Mesendoderm (in vitro differentiated cells): ENCODE data around the gene FYN.

Source experiments
- DNase-seq: peaks from one replicate; pipeline ENCODE4 v3.0.0; 2013
- H2AK5ac ChIP-seq: 2 replicates; pipeline ENCODE4 v1.6.1; 2013; ENCODE audit warnings: low read length, inconsistent platforms
- H2BK120ac ChIP-seq: 2 replicates; pipeline ENCODE4 v1.6.1; 2013; ENCODE audit warnings: low read depth, mild to moderate bottlenecking, low read length, moderate library complexity, mixed read lengths
- H2BK15ac ChIP-seq: replicated peaks from 2 replicates; pipeline ENCODE4 v1.6.1; 2013; ENCODE audit warnings: low read depth, mild to moderate bottlenecking, moderate library complexity
- H2BK5ac ChIP-seq: 2 replicates; pipeline ENCODE4 v1.6.1; 2013; ENCODE audit warnings: low read length, inconsistent platforms
- H3K18ac ChIP-seq: 2 replicates; pipeline ENCODE4 v1.6.1; 2013; ENCODE audit warnings: mild to moderate bottlenecking, low read length, mixed read lengths
- H3K23ac ChIP-seq: one replicate; pipeline ENCODE4 v1.6.1; 2013; ENCODE audit warnings: low read length
- H3K27ac ChIP-seq: 2 replicates; pipeline ENCODE4 v1.5.1; 2013; ENCODE audit warnings: low read depth, mild to moderate bottlenecking, inconsistent platforms, low read length, moderate library complexity
- H3K27me3 ChIP-seq: 2 replicates; pipeline ENCODE4 v1.6.1; 2013; ENCODE audit warnings: low read length, control low read depth, mild to moderate bottlenecking, inconsistent platforms; ENCODE audit not compliant: insufficient read depth, poor library complexity
- H3K36me3 ChIP-seq: 2 replicates; pipeline ENCODE4 v1.6.1; 2013; ENCODE audit warnings: low read length, inconsistent platforms; ENCODE audit not compliant: control insufficient read depth, insufficient read depth
- H3K4ac ChIP-seq: one replicate; pipeline ENCODE4 v1.6.1; 2013; ENCODE audit warnings: low read depth, mild to moderate bottlenecking, low read length, moderate library complexity
- H3K4me1 ChIP-seq: 2 replicates; pipeline ENCODE4 v1.6.1; 2013; ENCODE audit warnings: low read depth, low read length, inconsistent platforms; ENCODE audit not compliant: control insufficient read depth
- H3K4me2 ChIP-seq: 2 replicates; pipeline ENCODE4 v1.6.1; 2013; ENCODE audit warnings: low read length
- H3K4me3 ChIP-seq: 2 replicates; pipeline ENCODE4 v1.5.1; 2013; ENCODE audit warnings: mild to moderate bottlenecking, low read length
- H3K56ac ChIP-seq: one replicate; pipeline ENCODE4 v1.6.1; 2013; ENCODE audit warnings: low read length
- H3K79me1 ChIP-seq: 2 replicates; pipeline ENCODE4 v1.6.1; 2013; ENCODE audit warnings: low read length, inconsistent platforms
- H3K79me2 ChIP-seq: 2 replicates; pipeline ENCODE4 v1.6.1; 2013; ENCODE audit warnings: mild to moderate bottlenecking, low read length; ENCODE audit not compliant: control insufficient read depth, insufficient read depth
- H3K9ac ChIP-seq: 2 replicates; pipeline ENCODE4 v1.6.1; 2013; ENCODE audit warnings: low read length, inconsistent platforms
- H4K5ac ChIP-seq: one replicate; pipeline ENCODE4 v1.6.1; 2013; ENCODE audit warnings: low read length
- H4K8ac ChIP-seq: one replicate; pipeline ENCODE4 v1.6.1; 2013; ENCODE audit warnings: low read depth, mild to moderate bottlenecking, control low read depth, low read length, moderate library complexity
- WGBS: extraction: QIAGEN DNeasy Blood & Tissue Kit; methylation state at CpG from one replicate; pipeline ENCODE4 v1.1.7; 2013; ENCODE audit warnings: low lambda C conversion rate, missing lambda C conversion rate; ENCODE audit not compliant: insufficient coverage; ENCODE audit errors: extremely low coverage; 5-methylcytosine and 5-hydroxymethylcytosine counted together

FYN gene

GRCh38 chr6:111750753-111751673 is 122.2 kb downstream of the FYN start:
- peak; percentile 79 for DNase-seq
- Histone ChIP-seq H3K4ac (no peak overlapping the region), H3K18ac (no peak overlapping the region), H4K8ac (no peak overlapping the region), H2BK15ac (no peak overlapping the region), H2AK5ac (no peak overlapping the region), H3K27ac (no peak overlapping the region), H3K9ac (no peak overlapping the region), H2BK5ac (no peak overlapping the region), H3K27me3 (no peaks in the 10 kb centered on the region), H3K56ac (no peak overlapping the region), H3K23ac (no peak overlapping the region), H4K5ac (no peak overlapping the region), H3K79me2 (no peaks in the 10 kb centered on the region), H3K36me3 (no peaks in the 10 kb centered on the region), H2BK120ac (no peak overlapping the region), H3K79me1 (no peaks in the 10 kb centered on the region), H3K4me1 (no peaks in the 10 kb centered on the region), H3K4me3 (no peak overlapping the region), H3K4me2 (no peak overlapping the region)
- no CpG with 5 or more reads among the region's 6 CpGs for WGBS

- WGBS, result no CpG with 5 or more reads among the region's 7 CpGs
- H3K4me1 ChIP-seq, result no peaks in the 10 kb centered on the region
- H2BK5ac ChIP-seq, result no peak overlapping the region
- no peaks in the 10 kb centered on the region for H3K36me3 ChIP-seq
- no peaks in the 10 kb centered on the region for H3K27me3 ChIP-seq
- H2AK5ac ChIP-seq, result no peak overlapping the region
- no peak for DNase-seq
- no peaks in the 10 kb centered on the region for H3K79me2 ChIP-seq
- no peak overlapping the region for H4K5ac ChIP-seq
- H4K8ac ChIP-seq, result no peak overlapping the region
- H3K18ac ChIP-seq, result no peak overlapping the region
- H3K27ac ChIP-seq, result no peak overlapping the region
- no peak overlapping the region for H3K23ac ChIP-seq
- no peak overlapping the region for H3K4ac ChIP-seq
- no peaks in the 10 kb centered on the region for H3K79me1 ChIP-seq
- no peak overlapping the region for H3K4me2 ChIP-seq
- H3K9ac ChIP-seq, result no peak overlapping the region
- H3K56ac ChIP-seq, result no peak overlapping the region
- no peak overlapping the region for H2BK120ac ChIP-seq
- H3K4me3 ChIP-seq, result no peak overlapping the region
- no peak overlapping the region for H2BK15ac ChIP-seq
These were observed 123.1 kb downstream of the FYN start for GRCh38 chr6:111750153-111750552.

- Histone ChIP-seq H3K27me3 (no peaks in the 10 kb centered on the region), H3K27ac (no peak overlapping the region), H3K23ac (no peak overlapping the region), H3K4me2 (no peak overlapping the region), H3K4me1 (no peaks in the 10 kb centered on the region), H3K79me2 (no peaks in the 10 kb centered on the region), H3K4ac (no peak overlapping the region), H3K18ac (no peak overlapping the region), H3K79me1 (no peaks in the 10 kb centered on the region), H2BK120ac (no peak overlapping the region), H2BK5ac (no peak overlapping the region), H2AK5ac (no peak overlapping the region), H3K56ac (no peak overlapping the region), H3K9ac (no peak overlapping the region), H3K4me3 (no peak overlapping the region), H4K8ac (no peak overlapping the region), H2BK15ac (no peak overlapping the region), H4K5ac (no peak overlapping the region), H3K36me3 (no peaks in the 10 kb centered on the region)
- DNase-seq, result no peak
- WGBS, result no CpG with 5 or more reads among the region's 3 CpGs
These were observed 125.0 kb downstream of the FYN start for GRCh38 chr6:111748231-111748647.

- no peak overlapping the region for H4K5ac ChIP-seq
- no peaks in the 10 kb centered on the region for H3K27me3 ChIP-seq
- H3K79me2 ChIP-seq, result no peaks in the 10 kb centered on the region
- H2AK5ac ChIP-seq, result no peak overlapping the region
- no peak overlapping the region for H3K4me2 ChIP-seq
- no peak overlapping the region for H3K56ac ChIP-seq
- H3K18ac ChIP-seq, result no peak overlapping the region
- H3K36me3 ChIP-seq, result no peaks in the 10 kb centered on the region
- H4K8ac ChIP-seq, result no peak overlapping the region
- no peak overlapping the region for H2BK120ac ChIP-seq
- H2BK15ac ChIP-seq, result no peak overlapping the region
- no CpG with 5 or more reads among the region's 5 CpGs for WGBS
- no peak overlapping the region for H3K27ac ChIP-seq
- no peak overlapping the region for H3K4me3 ChIP-seq
- no peak overlapping the region for H3K9ac ChIP-seq
- DNase-seq, result no peak
- H3K4me1 ChIP-seq, result no peaks in the 10 kb centered on the region
- no peak overlapping the region for H3K23ac ChIP-seq
- H2BK5ac ChIP-seq, result no peak overlapping the region
- no peaks in the 10 kb centered on the region for H3K79me1 ChIP-seq
- no peak overlapping the region for H3K4ac ChIP-seq
These were observed 125.4 kb downstream of the FYN start for GRCh38 chr6:111747829-111748228.

- H3K23ac ChIP-seq, result no peak overlapping the region
- no peaks in the 10 kb centered on the region for H3K79me2 ChIP-seq
- H3K36me3 ChIP-seq, result no peaks in the 10 kb centered on the region
- H2AK5ac ChIP-seq, result no peak overlapping the region
- no peak overlapping the region for H3K56ac ChIP-seq
- no peaks in the 10 kb centered on the region for H3K79me1 ChIP-seq
- H3K4ac ChIP-seq, result no peak overlapping the region
- H3K4me2 ChIP-seq, result no peak overlapping the region
- DNase-seq, result no peak
- H4K8ac ChIP-seq, result no peak overlapping the region
- H3K9ac ChIP-seq, result no peak overlapping the region
- H2BK15ac ChIP-seq, result no peak overlapping the region
- H4K5ac ChIP-seq, result no peak overlapping the region
- no peak overlapping the region for H2BK5ac ChIP-seq
- H3K4me3 ChIP-seq, result no peak overlapping the region
- H2BK120ac ChIP-seq, result no peak overlapping the region
- H3K4me1 ChIP-seq, result no peaks in the 10 kb centered on the region
- H3K27ac ChIP-seq, result no peak overlapping the region
- H3K27me3 ChIP-seq, result no peaks in the 10 kb centered on the region
- no peak overlapping the region for H3K18ac ChIP-seq
- no CpG with 5 or more reads among the region's 6 CpGs for WGBS
These were observed 125.9 kb downstream of the FYN start for GRCh38 chr6:111747396-111747795.

GRCh38 chr6:111746983-111747382 is 126.3 kb downstream of the FYN start:
- DNase-seq, result no peak
- Histone ChIP-seq H3K4ac (no peak overlapping the region), H3K27me3 (no peaks in the 10 kb centered on the region), H3K23ac (no peak overlapping the region), H3K56ac (no peak overlapping the region), H2BK120ac (no peak overlapping the region), H4K5ac (no peak overlapping the region), H3K79me1 (no peaks in the 10 kb centered on the region), H4K8ac (no peak overlapping the region), H3K27ac (no peak overlapping the region), H3K4me1 (no peaks in the 10 kb centered on the region), H3K4me3 (no peak overlapping the region), H3K36me3 (no peaks in the 10 kb centered on the region), H2AK5ac (no peak overlapping the region), H3K9ac (no peak overlapping the region), H3K79me2 (no peaks in the 10 kb centered on the region), H3K18ac (no peak overlapping the region), H3K4me2 (no peak overlapping the region), H2BK15ac (no peak overlapping the region), H2BK5ac (no peak overlapping the region)
